ENCODE data around the gene HPSE2. TPM values are rescaled to one million over a fixed set of nuclear protein-coding genes. Genes with fewer than 3 reads are reported as not detected.

Gene HPSE2
- total and polyA plus RNA-seq, 2 experiments from 2014 or later: not detected

DNA sequence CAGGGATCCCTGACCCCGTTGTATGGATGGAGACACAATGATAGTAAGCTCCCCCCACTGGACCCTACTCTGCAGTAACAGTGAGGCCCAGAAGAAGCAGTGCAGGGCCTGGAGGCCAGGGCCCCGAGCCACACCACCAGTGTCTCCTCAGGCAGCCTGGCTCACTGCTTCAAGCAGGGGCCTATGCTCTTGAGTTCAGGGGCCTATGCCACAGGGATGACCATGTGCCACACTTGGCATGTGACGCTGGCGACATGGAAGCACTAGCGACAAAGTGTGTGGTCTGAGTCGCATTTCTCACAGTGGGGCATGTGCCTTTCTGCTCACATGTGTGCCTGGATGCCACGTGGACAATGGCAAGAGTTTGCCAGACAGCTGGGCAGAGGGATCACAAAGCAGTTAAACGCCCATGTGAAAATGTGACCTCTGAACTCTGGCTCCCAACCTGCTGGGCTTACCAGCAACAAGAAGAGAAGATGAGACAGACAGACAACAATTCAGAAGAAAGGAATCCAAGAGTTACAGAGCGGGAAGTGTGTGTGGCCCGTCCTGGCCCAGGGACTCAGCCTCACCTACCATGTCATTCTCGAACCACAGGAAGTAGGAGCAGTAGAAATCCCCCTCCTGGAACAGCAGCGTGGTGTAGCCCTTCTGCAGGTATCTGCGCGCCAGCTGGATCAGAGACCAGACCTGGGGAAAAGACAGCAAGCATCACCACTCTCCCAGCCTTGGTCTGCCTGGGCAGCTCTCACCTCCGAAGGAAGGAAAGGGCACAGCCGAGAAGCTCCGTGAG is 816.0 kb downstream of the HPSE2 start:
- Histone ChIP-seq H3K4me2 (ENCODE audit: unreplicated experiment) (no peak overlapping the region), H3K9me3 (ENCODE audit: low read depth) (no peaks in the 10 kb centered on the region), H3K36me3 (ENCODE audit: low read depth) (no peaks in the 10 kb centered on the region), H3K27ac (no peak overlapping the region), H3K79me2 (ENCODE audit: insufficient read depth) (no peaks in the 10 kb centered on the region), H2AFZ (no peak overlapping the region), H4K20me1 (ENCODE audit: insufficient read depth) (no peaks in the 10 kb centered on the region), H3F3A (ENCODE audit: insufficient read depth) (0 out of 2 replicates have a peak, but pooled peaks cover 5% of the 10 kb centered on the region), H3K4me3 (no peak overlapping the region), H3K9me2 (ENCODE audit: insufficient read depth) (no peaks in the 10 kb centered on the region), H3K27me3 (replicated peaks; ENCODE audit: insufficient read depth) (no peaks in the 10 kb centered on the region), H3K9ac (no peak overlapping the region), H3K4me1 (ENCODE audit: insufficient read depth) (peaks cover 4% of the 10 kb centered on the region; the same call in 1 of the 2 replicates)
- TF ChIP-seq EZH2phosphoT487 (IDR thresholded peaks at IDR 0.05; ENCODE audit: insufficient read depth, low read depth) (no peak), EZH2 (IDR thresholded peaks at IDR 0.05; ENCODE audit: insufficient read depth, poor library complexity, severe bottlenecking) (no peak)
- WGBS, 2 experiments (ENCODE audit: low coverage in 1 of 2, low lambda C conversion rate in 2 of 2, missing lambda C conversion rate in 2 of 2): 82 to 83% methylated on average over 17 of the region's 17 CpGs
- in situ Hi-C loops (cut with MboI): no loop called here
- DNase-seq: no peak

DNA sequence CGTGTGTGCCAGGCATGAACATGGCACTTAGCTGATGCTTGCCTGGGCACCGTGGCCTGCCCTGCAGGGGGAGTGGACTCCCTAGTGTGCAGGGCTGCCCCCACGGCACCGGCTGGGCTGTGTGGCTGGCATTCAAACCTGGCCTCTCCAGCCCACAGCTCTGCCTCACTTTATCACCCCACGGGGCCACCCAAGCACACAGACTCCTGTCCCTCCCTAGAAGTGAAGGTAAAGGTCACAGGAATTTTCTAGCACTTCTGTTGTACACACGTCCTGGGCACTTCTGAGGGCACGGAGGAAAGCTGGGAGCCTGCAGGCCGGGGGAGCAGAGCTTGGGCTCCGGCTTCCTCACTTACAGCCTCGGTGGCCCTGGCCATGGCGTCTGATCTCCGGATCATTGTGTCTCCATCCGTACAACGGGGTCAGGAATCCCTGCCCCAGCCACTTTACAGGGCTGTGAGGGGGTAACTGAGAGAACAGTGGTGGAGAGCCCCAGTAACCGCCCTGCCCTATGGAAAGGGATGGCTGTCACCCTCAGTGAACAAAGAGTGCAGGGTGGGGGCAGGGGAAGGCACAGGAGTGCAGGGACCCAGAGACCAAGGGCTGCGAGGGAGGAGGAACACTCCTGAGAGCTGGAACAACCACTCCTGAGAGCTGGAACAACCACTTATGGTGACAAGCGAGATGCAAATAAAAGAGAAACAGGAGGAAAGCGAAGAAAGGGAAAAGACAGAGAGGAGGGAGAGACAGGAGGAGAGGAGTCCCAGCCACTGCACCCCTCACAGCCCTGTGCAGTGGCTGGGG is 816.8 kb downstream of the HPSE2 start:
- no peaks in the 10 kb centered on the region for H4K20me1 ChIP-seq (ENCODE audit: insufficient read depth)
- WGBS, 2 experiments (ENCODE audit: low coverage in 1 of 2, low lambda C conversion rate in 2 of 2, missing lambda C conversion rate in 2 of 2): 95 to 96% methylated on average over 18 of the region's 18 CpGs
- DNase-seq: no peak

DNA sequence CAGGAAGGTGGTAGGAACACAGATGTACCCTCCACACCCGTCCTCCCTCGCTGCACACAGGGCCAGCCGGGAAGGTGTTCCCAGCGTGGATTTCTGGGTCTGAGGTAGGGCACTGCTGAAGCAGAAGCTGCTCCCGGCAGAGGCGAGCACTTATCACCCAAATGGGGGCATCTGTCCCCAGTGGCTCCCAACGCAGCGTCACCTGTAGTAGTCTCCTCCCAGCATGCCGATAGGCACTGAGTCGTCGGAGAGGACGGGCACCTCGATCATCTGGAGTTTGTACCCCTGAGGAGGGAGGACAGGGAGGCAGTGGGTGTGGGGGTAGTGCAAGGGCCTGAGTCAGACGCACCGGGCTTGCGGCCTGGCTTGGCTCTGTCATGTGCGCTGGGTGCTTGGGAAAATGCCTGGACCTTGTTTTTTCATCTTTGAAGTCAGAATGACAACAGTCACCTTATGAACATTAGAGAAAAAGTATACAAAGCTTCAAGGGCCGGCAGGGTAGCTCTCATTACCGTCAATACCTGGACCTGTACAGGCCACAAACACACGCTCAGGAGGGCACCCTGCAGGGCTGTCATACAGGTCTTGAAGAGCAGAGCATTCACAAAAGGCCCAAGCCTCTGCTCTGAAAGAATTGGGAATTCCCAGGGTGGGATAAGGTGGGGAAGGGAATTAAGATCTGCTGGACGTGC is 817.5 kb downstream of the HPSE2 start:
- Histone ChIP-seq H3K79me2 (ENCODE audit: insufficient read depth) (no peaks in the 10 kb centered on the region), H3K4me3 (no peak overlapping the region), H3K4me2 (ENCODE audit: unreplicated experiment) (no peak overlapping the region), H3K4me1 (ENCODE audit: insufficient read depth) (peaks cover 4% of the 10 kb centered on the region; the same call in 1 of the 2 replicates), H3K9me3 (ENCODE audit: low read depth) (no peaks in the 10 kb centered on the region), H3K9ac (no peak overlapping the region), H3K27me3 (replicated peaks; ENCODE audit: insufficient read depth) (no peaks in the 10 kb centered on the region), H3K36me3 (ENCODE audit: low read depth) (no peaks in the 10 kb centered on the region), H3F3A (ENCODE audit: insufficient read depth) (0 out of 2 replicates have a peak, but pooled peaks cover 5% of the 10 kb centered on the region), H3K9me2 (ENCODE audit: insufficient read depth) (no peaks in the 10 kb centered on the region), H4K20me1 (ENCODE audit: insufficient read depth) (no peaks in the 10 kb centered on the region), H2AFZ (no peak overlapping the region), H3K27ac (no peak overlapping the region)
- in situ Hi-C loops (cut with MboI): no loop called here
- no peak for DNase-seq
- TF ChIP-seq EZH2 (IDR thresholded peaks at IDR 0.05; ENCODE audit: insufficient read depth, poor library complexity, severe bottlenecking) (no peak), EZH2phosphoT487 (IDR thresholded peaks at IDR 0.05; ENCODE audit: insufficient read depth, low read depth) (no peak)
- WGBS, 2 experiments (ENCODE audit: low coverage in 1 of 2, low lambda C conversion rate in 2 of 2, missing lambda C conversion rate in 2 of 2): 88 to 90% methylated on average over 21 of the region's 21 CpGs

More for the DNA sequence above, 816.8 kb downstream of the HPSE2 start:
- no peaks in the 10 kb centered on the region for H3K79me2 ChIP-seq (ENCODE audit: insufficient read depth)
- H3K27me3 ChIP-seq (replicated peaks; ENCODE audit: insufficient read depth): no peaks in the 10 kb centered on the region
- TF ChIP-seq EZH2phosphoT487 (IDR thresholded peaks at IDR 0.05; ENCODE audit: insufficient read depth, low read depth) (no peak), EZH2 (IDR thresholded peaks at IDR 0.05; ENCODE audit: insufficient read depth, poor library complexity, severe bottlenecking) (no peak)
- no peak overlapping the region for H3K9ac ChIP-seq
- peaks cover 4% of the 10 kb centered on the region; the same call in 1 of the 2 replicates for H3K4me1 ChIP-seq (ENCODE audit: insufficient read depth)
- H3F3A ChIP-seq (ENCODE audit: insufficient read depth): 0 out of 2 replicates have a peak, but pooled peaks cover 5% of the 10 kb centered on the region
- no peaks in the 10 kb centered on the region for H3K9me2 ChIP-seq (ENCODE audit: insufficient read depth)
- H3K9me3 ChIP-seq (ENCODE audit: low read depth): no peaks in the 10 kb centered on the region
- no peak overlapping the region for H3K27ac ChIP-seq
- no peak overlapping the region for H3K4me2 ChIP-seq (ENCODE audit: unreplicated experiment)
- no peaks in the 10 kb centered on the region for H3K36me3 ChIP-seq (ENCODE audit: low read depth)
- H2AFZ ChIP-seq: no peak overlapping the region
- no peak overlapping the region for H3K4me3 ChIP-seq
- in situ Hi-C loops (cut with MboI): no loop called here

DNA sequence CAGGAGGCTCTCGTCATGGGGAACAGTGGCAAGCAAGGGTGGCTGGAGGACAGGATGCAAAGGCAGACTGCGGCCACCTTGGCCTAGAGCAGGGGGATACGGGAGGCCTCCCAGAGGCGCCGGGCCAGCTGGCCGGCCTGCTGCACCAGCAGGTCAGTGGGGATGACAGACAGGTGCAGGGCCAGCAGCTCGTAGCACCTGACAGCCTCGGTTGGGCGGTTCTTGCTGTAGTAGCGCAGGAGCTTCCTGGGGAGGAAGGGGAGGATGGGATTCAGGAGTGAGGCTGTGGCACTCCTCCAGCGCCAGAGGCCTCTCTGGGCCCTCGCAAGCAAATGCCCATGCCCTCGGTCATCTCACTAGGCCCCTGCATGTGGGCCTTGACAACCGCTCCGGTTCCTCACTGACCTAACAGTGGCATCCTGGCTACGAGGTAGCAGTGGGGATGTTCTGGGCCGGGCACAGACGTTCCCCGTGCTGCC is 818.1 kb downstream of the HPSE2 start:
- Histone ChIP-seq H3K9me2 (ENCODE audit: insufficient read depth) (no peaks in the 10 kb centered on the region), H2AFZ (no peak overlapping the region), H3K79me2 (ENCODE audit: insufficient read depth) (no peaks in the 10 kb centered on the region), H3F3A (ENCODE audit: insufficient read depth) (0 out of 2 replicates have a peak, but pooled peaks cover 5% of the 10 kb centered on the region), H3K27me3 (replicated peaks; ENCODE audit: insufficient read depth) (no peaks in the 10 kb centered on the region), H3K9me3 (ENCODE audit: low read depth) (no peaks in the 10 kb centered on the region), H3K4me1 (ENCODE audit: insufficient read depth) (peaks cover 4% of the 10 kb centered on the region; the same call in 1 of the 2 replicates), H3K27ac (no peak overlapping the region), H3K4me2 (ENCODE audit: unreplicated experiment) (no peak overlapping the region), H3K9ac (no peak overlapping the region), H3K4me3 (no peak overlapping the region), H4K20me1 (ENCODE audit: insufficient read depth) (no peaks in the 10 kb centered on the region), H3K36me3 (ENCODE audit: low read depth) (no peaks in the 10 kb centered on the region)
- WGBS, 2 experiments (ENCODE audit: low coverage in 1 of 2, low lambda C conversion rate in 2 of 2, missing lambda C conversion rate in 2 of 2): 87% methylated on average over 17 to 18 of the region's 19 CpGs
- DNase-seq: no peak
- TF ChIP-seq EZH2 (IDR thresholded peaks at IDR 0.05; ENCODE audit: insufficient read depth, poor library complexity, severe bottlenecking) (no peak), EZH2phosphoT487 (IDR thresholded peaks at IDR 0.05; ENCODE audit: insufficient read depth, low read depth) (no peak)
- in situ Hi-C loops (cut with MboI): no loop called here

All from GM23248 (cell line).